GM12878 (cell line): ENCODE measurements around the gene IRF8. TPM values are rescaled to one million over a fixed set of nuclear protein-coding genes. Genes with fewer than 3 reads are reported as not detected.

Experiments used
- ATAC-seq: fragments of 200-7000 bp; cut with Tn5 transposase; 3 replicates; pipeline ENCODE4 v1.9.1; 2020; ENCODE audit warnings: mild to moderate bottlenecking, moderate library complexity
- BruUV-seq: library from RNA; stranded (reverse); fragments of 400-500 nt; replicated peaks from 2 replicates; lab custom pipeline; 2021; lab: Mats Ljungman, UMichigan
- CTCF ChIA-PET: fragments of 300-600 bp; sonication (Branson Sonifier 250); formaldehyde crosslinking; extraction: SDS; loops from one replicate; lab custom pipeline; 2021; ENCODE audit warnings: inconsistent platforms; lab: Yijun Ruan, JAX
- POLR2A ChIA-PET: fragments of 350-600 bp; formaldehyde crosslinking; extraction: SDS; loops from one replicate; lab custom pipeline; 2021; ENCODE audit warnings: inconsistent platforms; lab: Charles Lee
- RAD21 ChIA-PET: fragments of 300-600 bp; sonication (Branson Sonifier 250); formaldehyde crosslinking; loops from one replicate; lab custom pipeline; 2023; ENCODE audit warnings: antibody characterized with exemption; ENCODE audit not compliant: unreplicated experiment; lab: Charles Lee
- SMC1A ChIA-PET: fragments of 300-600 bp; sonication (Branson Sonifier 250); formaldehyde crosslinking; loops from one replicate; lab custom pipeline; 2023; ENCODE audit not compliant: unreplicated experiment, uncharacterized antibody; lab: Charles Lee
- DNase-seq: peaks from one replicate; pipeline ENCODE4 v3.0.0-alpha.2; 2011; ENCODE audit warnings: low read depth, low spot score
- FAIRE-seq: peaks from 3 replicates; lab custom pipeline; 2011; peaks lifted over from hg19 to GRCh38; lab: Jason Lieb, UNC
- H2AFZ ChIP-seq: 2 replicates; pipeline ENCODE4 v1.6.0; 2011; ENCODE audit warnings: low read depth, low read length, control low read depth; ENCODE audit not compliant: control insufficient read depth
- H3K27ac ChIP-seq: 2 replicates; pipeline ENCODE4 v1.5.1; 2011; ENCODE audit warnings: control low read depth; ENCODE audit not compliant: control insufficient read depth, insufficient read depth
- H3K27me3 ChIP-seq, 2 experiments: replicated peaks in 1 of 2; 2 replicates each; pipeline versions ENCODE4 v1.6.0 to v1.6.1; 2011; ENCODE audit warnings: low read length in 1 of 2; ENCODE audit not compliant: control insufficient read depth in 2 of 2, insufficient read depth in 2 of 2
- H3K36me3 ChIP-seq, 2 experiments: 2 replicates each; pipeline ENCODE4 v1.5.1; 2011; ENCODE audit warnings: low read length in 1 of 2; ENCODE audit not compliant: control insufficient read depth in 2 of 2, insufficient read depth in 2 of 2
- H3K4me1 ChIP-seq: 2 replicates; pipeline ENCODE4 v1.6.1; 2011; ENCODE audit warnings: mild to moderate bottlenecking, low read length, moderate library complexity, mixed read lengths; ENCODE audit not compliant: control insufficient read depth, insufficient read depth
- H3K4me2 ChIP-seq: 2 replicates; pipeline ENCODE4 v1.6.0; 2011; ENCODE audit warnings: control low read depth; ENCODE audit not compliant: control insufficient read depth, insufficient read depth
- H3K4me3 ChIP-seq: fragments of 200-600 bp; sonication (generic); 2 replicates; pipeline ENCODE4 v1.5.1; 2016
- H3K79me2 ChIP-seq: 2 replicates; pipeline ENCODE4 v1.6.0; 2011; ENCODE audit warnings: low read length; ENCODE audit not compliant: control insufficient read depth, insufficient read depth
- H3K9ac ChIP-seq: 2 replicates; pipeline ENCODE4 v1.8.0; 2011; ENCODE audit warnings: low read length, control low read depth, mixed read lengths; ENCODE audit not compliant: control insufficient read depth, insufficient read depth
- H3K9me3 ChIP-seq: replicated peaks from 3 replicates; pipeline ENCODE4 v1.5.1; 2011; ENCODE audit warnings: mild to moderate bottlenecking, low read length; ENCODE audit not compliant: control insufficient read depth, insufficient read depth
- H4K20me1 ChIP-seq: 2 replicates; pipeline ENCODE4 v1.6.0; 2011; ENCODE audit not compliant: control insufficient read depth, insufficient read depth
- ATF7 ChIP-seq: fragments of 450-650 bp; IDR thresholded peaks from 2 replicates; pipeline ENCODE4 v1.6.1; 2016; ENCODE audit warnings: low read depth, mild to moderate bottlenecking
- BHLHE40 ChIP-seq, 2 experiments: fragments of 450-650 bp in 1 of 2; IDR thresholded peaks; 2 replicates each; pipeline ENCODE4 v1.6.1; 2011 to 2017; ENCODE audit warnings: low read depth in 2 of 2, borderline replicate concordance in 1 of 2, improper control_type of control experiment in 1 of 2, low read length in 1 of 2, mild to moderate bottlenecking in 1 of 2
- CBX3 ChIP-seq: fragments of 200-600 bp; sonication (generic); IDR thresholded peaks from 2 replicates; pipeline ENCODE4 v1.6.1; 2016; ENCODE audit warnings: low read depth, borderline replicate concordance
- CBX5 ChIP-seq: sonication (generic); IDR thresholded peaks from 2 replicates; pipeline ENCODE4 v1.6.1; 2016; ENCODE audit warnings: low read depth, moderate library complexity, mild to moderate bottlenecking, inconsistent platforms
- CEBPB ChIP-seq, 2 experiments: fragments of 150-350 bp in 1 of 2; IDR thresholded peaks; 2 replicates each; pipeline ENCODE4 v1.6.1; 2012 to 2014; ENCODE audit warnings: low read depth in 2 of 2, low read length in 2 of 2, borderline replicate concordance in 1 of 2, inconsistent platforms in 1 of 2
- CHD2 ChIP-seq: IDR thresholded peaks from 2 replicates; pipeline ENCODE4 v1.6.1; 2011; ENCODE audit warnings: low read depth, low read length, improper control_type of control experiment, borderline replicate concordance
- CREB1 ChIP-seq: IDR thresholded peaks from 2 replicates; pipeline ENCODE4 v1.6.1; 2012; ENCODE audit warnings: low read depth, mild to moderate bottlenecking, inconsistent platforms
- ETV6 ChIP-seq, 2 experiments: fragments of 450-650 bp in 1 of 2; IDR thresholded peaks in 1 of 2; conservative IDR thresholded peaks in 1 of 2; 2 replicates each; pipeline ENCODE4 v1.6.1; 2014; ENCODE audit warnings: antibody characterized with exemption in 1 of 2, borderline replicate concordance in 1 of 2, low read depth in 1 of 2, mild to moderate bottlenecking in 1 of 2, moderate library complexity in 1 of 2
- IKZF2 ChIP-seq, 2 experiments: fragments of 450-650 bp; IDR thresholded peaks; 2 replicates each; pipeline ENCODE4 v1.6.1; 2017; ENCODE audit warnings: mild to moderate bottlenecking in 2 of 2, moderate library complexity in 2 of 2
- MEF2B ChIP-seq: fragments of 450-650 bp; IDR thresholded peaks from 2 replicates; pipeline ENCODE4 v1.6.1; 2018; ENCODE audit warnings: mild to moderate bottlenecking, moderate library complexity; ENCODE audit not compliant: partially characterized antibody, poor library complexity, severe bottlenecking
- MTA2 ChIP-seq: fragments of 450-650 bp; IDR thresholded peaks from 2 replicates; pipeline ENCODE4 v1.6.1; 2016; ENCODE audit warnings: low read depth, mild to moderate bottlenecking, moderate library complexity
- MTA3 ChIP-seq: IDR thresholded peaks from 2 replicates; pipeline ENCODE4 v1.6.1; 2012; ENCODE audit warnings: low read length, inconsistent platforms, borderline replicate concordance
- NBN ChIP-seq: fragments of 450-650 bp; IDR thresholded peaks from 2 replicates; pipeline ENCODE4 v1.6.1; 2016
- NFIC ChIP-seq: IDR thresholded peaks from 2 replicates; pipeline ENCODE4 v1.6.1; 2012; ENCODE audit warnings: low read depth, mild to moderate bottlenecking, inconsistent platforms, low read length, moderate library complexity
- NR2C2 ChIP-seq: IDR thresholded peaks from 2 replicates; pipeline ENCODE4 v1.6.1; 2011; ENCODE audit warnings: borderline replicate concordance, low read depth; ENCODE audit not compliant: control insufficient read depth, insufficient read length
- PAX5 ChIP-seq: IDR thresholded peaks from 2 replicates; pipeline ENCODE4 v1.6.1; 2011; ENCODE audit warnings: low read depth, low read length, borderline replicate concordance
- RUNX3 ChIP-seq: IDR thresholded peaks from 2 replicates; pipeline ENCODE4 v1.6.1; 2012; ENCODE audit warnings: low read length, inconsistent platforms
- SMC3 ChIP-seq: IDR thresholded peaks from 2 replicates; pipeline ENCODE4 v1.6.1; 2011; ENCODE audit warnings: low read length, improper control_type of control experiment, borderline replicate concordance
- SPI1 ChIP-seq: IDR thresholded peaks from 2 replicates; pipeline ENCODE4 v1.6.1; 2011; ENCODE audit warnings: low read depth, mild to moderate bottlenecking, low read length, moderate library complexity, borderline replicate concordance; ENCODE audit not compliant: insufficient read depth
- ZNF217 ChIP-seq: fragments of 450-650 bp; IDR thresholded peaks from 2 replicates; pipeline ENCODE4 v1.6.1; 2017; ENCODE audit warnings: antibody characterized with exemption, mild to moderate bottlenecking
- WGBS: methylation state at CpG from one replicate; pipeline ENCODE4 v1.1.6; 2016; ENCODE audit warnings: low lambda C conversion rate; ENCODE audit not compliant: insufficient replicate concordance, insufficient coverage; ENCODE audit errors: missing lambda C conversion rate; 5-methylcytosine and 5-hydroxymethylcytosine counted together
- in situ Hi-C: fragments of 300-500 bp; cut with MboI; formaldehyde crosslinking; loops from 9 replicates; pipeline ENCODE4 v1.14.3; 2018; ENCODE audit warnings: mixed read lengths
- intact Hi-C: fragments of 100-400 bp; cut with micrococcal nuclease; formaldehyde crosslinking; loops from one replicate; pipeline ENCODE4 v1.14.2; 2022; ENCODE audit not compliant: unreplicated experiment
- polyA plus RNA-seq, 11 experiments: library from polyadenylated mRNA; depleted of rRNA in 4 of 11; unstranded in 6 of 11; stranded (reverse) in 5 of 11; fragments of >200 nt; fragmentation: Nextera tagmentation in 4 of 11; fragmentation: Illumina TruSeq in 1 of 11; extraction: Ambion mirVana in 4 of 11; extraction: Trizol in 1 of 11; gene quantifications; 1 replicate in 1 of 11; 2 replicates in 10 of 11; pipeline versions ENCODE4 v1.2.1 to v1.2.3, GENCODE V29; 2011 to 2016; ENCODE audit warnings: inconsistent platforms in 2 of 11, missing spikeins in 2 of 11, low read depth in 1 of 11
- total RNA-seq, 4 experiments: library from RNA; depleted of rRNA in 3 of 4; stranded (reverse); fragments of >200 nt in 3 of 4; fragmentation: Illumina TruSeq in 1 of 4; extraction: Trizol in 1 of 4; gene quantifications; 2 replicates each; pipeline versions ENCODE4 v1.2.1 to v1.2.3, GENCODE V29; 2013 to 2021
- TF ChIP-seq, protein P1 (sequence below): fragments of 450-650 bp; IDR thresholded peaks from 2 replicates; pipeline ENCODE4 v1.6.1; 2016; ENCODE audit warnings: mild to moderate bottlenecking
- TF ChIP-seq, protein P2 (sequence below): IDR thresholded peaks from 2 replicates; pipeline ENCODE4 v1.6.1; 2012; ENCODE audit warnings: low read length, inconsistent platforms

Gene IRF8
- total and polyA plus RNA-seq, 10 of the 15 experiments (the other 5 are each of a cell fraction or from before 2014, with no cell fraction given) = 17.1 to 237 (median 172) TPM

DNA sequence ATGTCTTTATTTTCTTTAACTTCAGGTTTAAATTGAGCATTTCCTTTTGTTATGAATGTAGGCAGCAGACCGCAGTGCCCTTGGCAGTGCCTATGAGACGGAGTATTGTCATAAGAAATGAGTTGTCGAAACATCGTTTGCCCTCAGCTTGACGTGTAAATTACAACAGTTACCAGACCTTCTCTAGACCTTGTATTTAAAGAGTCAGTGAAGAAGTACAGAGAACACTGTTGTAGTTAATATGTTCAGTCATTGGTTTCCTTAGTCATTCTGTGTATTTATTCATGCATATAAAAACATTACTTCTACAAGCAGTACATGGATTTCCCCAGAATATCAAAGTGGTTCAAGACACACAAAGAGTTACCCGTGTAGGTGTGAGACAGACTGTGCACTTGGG is 19.0 kb downstream of the IRF8 start:
- intact Hi-C loops = no loop called here
- TF ChIP-seq BHLHE40 (IDR thresholded peaks at IDR 0.05; ENCODE audit: borderline replicate concordance in 1 of 2, low read depth in 2 of 2, low read length in 1 of 2) (no peak), SMC3 (no peak), RUNX3 (peak; percentile 48), MTA2 (peak; percentile 24; the same call in 1 of the 2 replicates), NR2C2 (no peak), ATF7 (peak; percentile 43; the same call in 1 of the 2 replicates), SPI1 (no peak), CEBPB (IDR thresholded peaks at IDR 0.05; ENCODE audit: borderline replicate concordance in 1 of 2, low read depth in 2 of 2, low read length in 2 of 2) (peak in 1 of 2 experiments; percentile 74; a peak in 1 of 4 replicates), ETV6 (conservative IDR thresholded peaks at IDR 0.05 in 1 of 2, IDR thresholded peaks at IDR 0.05 in 1 of 2; ENCODE audit: borderline replicate concordance in 1 of 2, low read depth in 1 of 2) (0 out of 4 replicates have a peak, but pooled peaks of 1 of the 2 experiments have one; percentile 15), ZNF217 (peak; percentile 50; the same call in 1 of the 2 replicates), NBN (0 out of 2 replicates have a peak, but pooled peaks have one; percentile 19), MTA3 (0 out of 2 replicates have a peak, but pooled peaks have one; percentile 30), CBX5 (no peak), PAX5 (no peak), CREB1 (peak; percentile 32; the same call in 1 of the 2 replicates), IKZF2 (IDR thresholded peaks at IDR 0.05) (no peak), MEF2B (no peak), NFIC (peak; percentile 62; the same call in 1 of the 2 replicates), CBX3 (no peak), CHD2 (no peak)
- TF ChIP-seq, protein P1, sequence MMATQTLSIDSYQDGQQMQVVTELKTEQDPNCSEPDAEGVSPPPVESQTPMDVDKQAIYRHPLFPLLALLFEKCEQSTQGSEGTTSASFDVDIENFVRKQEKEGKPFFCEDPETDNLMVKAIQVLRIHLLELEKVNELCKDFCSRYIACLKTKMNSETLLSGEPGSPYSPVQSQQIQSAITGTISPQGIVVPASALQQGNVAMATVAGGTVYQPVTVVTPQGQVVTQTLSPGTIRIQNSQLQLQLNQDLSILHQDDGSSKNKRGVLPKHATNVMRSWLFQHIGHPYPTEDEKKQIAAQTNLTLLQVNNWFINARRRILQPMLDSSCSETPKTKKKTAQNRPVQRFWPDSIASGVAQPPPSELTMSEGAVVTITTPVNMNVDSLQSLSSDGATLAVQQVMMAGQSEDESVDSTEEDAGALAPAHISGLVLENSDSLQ = no peak
- TF ChIP-seq, protein P2, sequence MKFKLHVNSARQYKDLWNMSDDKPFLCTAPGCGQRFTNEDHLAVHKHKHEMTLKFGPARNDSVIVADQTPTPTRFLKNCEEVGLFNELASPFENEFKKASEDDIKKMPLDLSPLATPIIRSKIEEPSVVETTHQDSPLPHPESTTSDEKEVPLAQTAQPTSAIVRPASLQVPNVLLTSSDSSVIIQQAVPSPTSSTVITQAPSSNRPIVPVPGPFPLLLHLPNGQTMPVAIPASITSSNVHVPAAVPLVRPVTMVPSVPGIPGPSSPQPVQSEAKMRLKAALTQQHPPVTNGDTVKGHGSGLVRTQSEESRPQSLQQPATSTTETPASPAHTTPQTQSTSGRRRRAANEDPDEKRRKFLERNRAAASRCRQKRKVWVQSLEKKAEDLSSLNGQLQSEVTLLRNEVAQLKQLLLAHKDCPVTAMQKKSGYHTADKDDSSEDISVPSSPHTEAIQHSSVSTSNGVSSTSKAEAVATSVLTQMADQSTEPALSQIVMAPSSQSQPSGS = peak; percentile 56; the same call in 1 of the 2 replicates

More for the DNA sequence above, 19.0 kb downstream of the IRF8 start:
- H4K20me1 ChIP-seq = peaks cover 7% of the 10 kb centered on the region; the same call in 1 of the 2 replicates
- no peak overlapping the region for H3K4me3 ChIP-seq
- no peak overlapping the region for H3K9ac ChIP-seq
- peaks cover 42% of the 10 kb centered on the region for H3K79me2 ChIP-seq
- TSS peak; percentile 2 for BruUV-seq
- FAIRE-seq (peak; percentile 86), DNase-seq (peak; percentile 47), ATAC-seq (peak; percentile 72)
- peaks cover 47% of the 10 kb centered on the region for H3K4me1 ChIP-seq
- H3K9me3 ChIP-seq = no peaks in the 10 kb centered on the region
- peaks cover 59% of the 10 kb centered on the region in 2 experiments for H3K36me3 ChIP-seq
- POLR2A ChIA-PET = interaction anchor here (1.4 kb wide), 1 partner anchor 28 kb away, joined by 3 read pairs; no protein-coding TSS in a partner anchor
- WGBS = 9% methylated on average over 6 of the region's 6 CpGs
- H2AFZ ChIP-seq = no peak overlapping the region
- in situ Hi-C loops = no loop called here
- H3K27me3 ChIP-seq = no peaks in the 10 kb centered on the region
- CTCF ChIA-PET = interaction anchor here (0.9 to 3.6 kb wide), 9 partner anchors 11 to 97 kb away, joined by 3 to 17 read pairs (median 5); no protein-coding TSS in a partner anchor
- H3K4me2 ChIP-seq = no peak overlapping the region
- SMC1A ChIA-PET = interaction anchor here (0.6 to 7.0 kb wide), 10 partner anchors 9 to 97 kb away, joined by 3 to 44 read pairs (median 6); partner anchors contain the start of gene IRF8
- H3K27ac ChIP-seq = peak overlapping the region; percentile 30; the same call in 1 of the 2 replicates
- RAD21 ChIA-PET = interaction anchor here (1.4 kb wide), 1 partner anchor 18 kb away, joined by 3 read pairs; no protein-coding TSS in a partner anchor
